Left lung (tissue), 10 donors: Measurements from ENCODE around the gene IL22RA2. TPM values are rescaled to one million over a fixed set of nuclear protein-coding genes. Genes with fewer than 3 reads are reported as not detected.

Source experiments
- ATAC-seq: fragments of 200-7000 bp; cut with Tn5 transposase; one replicate; pipeline ENCODE4 v1.9.1; 2020; ENCODE audit warnings: moderate library complexity
- DNase-seq, 4 donors: peaks; one replicate each; pipeline ENCODE4 v3.0.0-alpha.2; 2013 to 2020
- H3K27ac ChIP-seq, 2 donors: fragments of 200-600 bp; sonication (generic) in 1 of 2; one replicate each; pipeline versions ENCODE4 v1.5.0 to v1.8.0; 2020 to 2021
- H3K27me3 ChIP-seq, 2 donors: fragments of 200-600 bp; sonication (generic) in 1 of 2; one replicate each; pipeline versions ENCODE4 v1.5.0 to v1.8.0; 2020 to 2021
- H3K36me3 ChIP-seq, 2 donors: fragments of 200-600 bp; sonication (generic) in 1 of 2; one replicate each; pipeline versions ENCODE4 v1.5.0 to v1.8.0; 2020 to 2021
- H3K4me1 ChIP-seq, 2 donors: fragments of 200-600 bp; one replicate each; pipeline ENCODE4 v1.8.0; 2021
- H3K4me3 ChIP-seq, 2 donors: fragments of 200-600 bp; sonication (generic) in 1 of 2; one replicate each; pipeline versions ENCODE4 v1.5.0 to v1.8.0; 2020 to 2021; ENCODE audit warnings: mild to moderate bottlenecking in 1 of 2
- H3K9me3 ChIP-seq, 2 donors: fragments of 200-600 bp; sonication (generic) in 1 of 2; one replicate each; pipeline versions ENCODE4 v1.5.0 to v1.8.0; 2020 to 2021
- intact Hi-C, 2 donors: fragments of 100-400 bp; cut with DNase I; formaldehyde crosslinking; loops; one replicate each; pipeline versions ENCODE4 v1.11.2 to v1.14.2; 2022
- polyA plus RNA-seq, 6 donors: library from polyadenylated mRNA; unstranded; fragments of 120-200 nt; gene quantifications; one replicate each; pipeline ENCODE4 v1.2.1, GENCODE V29; 2013; ENCODE audit not compliant: insufficient read length in 6 of 6
- total RNA-seq, 2 donors: library from RNA; stranded (reverse); fragmentation: NEBNext Ultra II Directional; extraction: Animal tissue kit (Norgen Biotek cat#: 25700); gene quantifications; one replicate each; pipeline ENCODE4 v1.2.1, GENCODE V29; 2021
- TF ChIP-seq, protein P1 (sequence below), 2 donors: fragments of 200-600 bp; sonication (generic) in 1 of 2; IDR thresholded peaks; one replicate each; pipeline versions ENCODE4 v1.5.0 to v1.8.0; 2021; ENCODE audit warnings: antibody characterized with exemption in 2 of 2
- donor health status: DM: no; HTN: yes; CAD: no.
- donor health status: DM: no; HTN: no; CAD: no.

Gene IL22RA2
- total and polyA plus RNA-seq, 8 donors: not detected

DNA sequence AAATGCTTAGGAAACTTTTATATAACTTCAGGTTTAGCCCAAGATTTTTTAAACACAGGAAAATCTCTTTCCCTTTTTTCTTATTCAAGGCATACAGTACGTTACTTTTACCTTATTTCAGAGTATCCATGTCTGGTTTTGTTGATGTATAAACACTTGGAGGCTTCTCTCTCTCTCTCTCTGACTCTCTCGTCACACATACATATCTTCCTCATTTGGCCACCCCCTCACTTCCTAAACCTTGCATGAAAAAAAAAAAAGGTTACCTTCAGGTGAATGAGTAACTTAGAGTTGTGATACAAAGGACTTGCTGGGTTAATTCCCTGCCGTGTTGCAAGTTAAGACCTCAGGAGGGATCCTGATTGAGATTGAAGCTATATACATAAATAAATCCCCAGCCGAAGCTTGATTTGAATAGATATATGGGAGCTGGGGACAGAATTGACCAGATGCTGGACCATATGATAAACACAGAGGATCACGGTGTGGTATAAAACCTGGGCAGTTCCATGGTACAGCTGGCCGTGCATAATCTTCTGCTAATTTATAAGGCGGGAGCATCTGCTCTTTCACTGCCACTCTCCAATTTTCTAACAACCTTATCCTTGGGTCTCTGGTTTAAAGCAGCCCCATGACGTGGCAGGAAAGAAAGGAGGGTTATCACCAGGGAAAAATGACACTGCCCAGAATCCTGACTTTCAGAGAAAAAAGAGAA lies 73.6 kb downstream of the IL22RA2 start:
- TF ChIP-seq, protein P1, sequence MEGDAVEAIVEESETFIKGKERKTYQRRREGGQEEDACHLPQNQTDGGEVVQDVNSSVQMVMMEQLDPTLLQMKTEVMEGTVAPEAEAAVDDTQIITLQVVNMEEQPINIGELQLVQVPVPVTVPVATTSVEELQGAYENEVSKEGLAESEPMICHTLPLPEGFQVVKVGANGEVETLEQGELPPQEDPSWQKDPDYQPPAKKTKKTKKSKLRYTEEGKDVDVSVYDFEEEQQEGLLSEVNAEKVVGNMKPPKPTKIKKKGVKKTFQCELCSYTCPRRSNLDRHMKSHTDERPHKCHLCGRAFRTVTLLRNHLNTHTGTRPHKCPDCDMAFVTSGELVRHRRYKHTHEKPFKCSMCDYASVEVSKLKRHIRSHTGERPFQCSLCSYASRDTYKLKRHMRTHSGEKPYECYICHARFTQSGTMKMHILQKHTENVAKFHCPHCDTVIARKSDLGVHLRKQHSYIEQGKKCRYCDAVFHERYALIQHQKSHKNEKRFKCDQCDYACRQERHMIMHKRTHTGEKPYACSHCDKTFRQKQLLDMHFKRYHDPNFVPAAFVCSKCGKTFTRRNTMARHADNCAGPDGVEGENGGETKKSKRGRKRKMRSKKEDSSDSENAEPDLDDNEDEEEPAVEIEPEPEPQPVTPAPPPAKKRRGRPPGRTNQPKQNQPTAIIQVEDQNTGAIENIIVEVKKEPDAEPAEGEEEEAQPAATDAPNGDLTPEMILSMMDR (IDR thresholded peaks at IDR 0.05): no peak
- H3K27me3 ChIP-seq: no peaks in the 10 kb centered on the region
- DNase-seq: no peak
- no peak overlapping the region for H3K4me3 ChIP-seq
- H3K36me3 ChIP-seq: no peaks in the 10 kb centered on the region
- H3K4me1 ChIP-seq: peaks cover 0 to 10% of the 10 kb centered on the region in 2 donors
- intact Hi-C loops: loop anchor here in 1 of 2 donors (10.0 kb wide), 2 partner anchors 215 to 545 kb away; no protein-coding TSS in a partner anchor
- no peak overlapping the region for H3K27ac ChIP-seq
- H3K9me3 ChIP-seq: no peaks in the 10 kb centered on the region
- ATAC-seq: no peak

DNA sequence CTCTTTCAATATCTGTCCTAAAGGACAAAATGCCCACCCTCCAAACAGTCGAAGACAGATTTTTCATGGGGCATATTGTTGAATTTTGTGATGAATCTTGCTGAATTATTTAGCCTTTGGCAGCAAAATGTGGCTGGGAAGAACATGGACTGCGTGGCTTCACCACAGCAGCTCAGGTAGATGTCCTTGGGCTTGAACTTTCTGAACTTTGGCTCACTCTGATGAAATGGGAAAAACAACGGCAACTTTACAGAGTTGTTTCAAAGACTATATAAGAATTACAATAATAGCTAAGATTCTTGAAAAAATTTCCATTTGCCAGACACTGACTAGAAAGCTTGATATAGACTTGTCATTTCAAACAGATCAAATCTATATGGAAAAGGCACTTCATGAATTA lies 75.9 kb downstream of the IL22RA2 start:
- Histone ChIP-seq H3K27me3 (no peaks in the 10 kb centered on the region), H3K9me3 (no peaks in the 10 kb centered on the region), H3K4me1 (peaks cover 0 to 11% of the 10 kb centered on the region in 2 donors), H3K4me3 (no peak overlapping the region), H3K36me3 (no peaks in the 10 kb centered on the region), H3K27ac (no peak overlapping the region)
- intact Hi-C loops: loop anchor here in 1 of 2 donors (10.0 kb wide), 2 partner anchors 217 to 547 kb away; no protein-coding TSS in a partner anchor
- ATAC-seq (no peak), DNase-seq (no peak)
- TF ChIP-seq, protein P1 (IDR thresholded peaks at IDR 0.05): no peak

DNA sequence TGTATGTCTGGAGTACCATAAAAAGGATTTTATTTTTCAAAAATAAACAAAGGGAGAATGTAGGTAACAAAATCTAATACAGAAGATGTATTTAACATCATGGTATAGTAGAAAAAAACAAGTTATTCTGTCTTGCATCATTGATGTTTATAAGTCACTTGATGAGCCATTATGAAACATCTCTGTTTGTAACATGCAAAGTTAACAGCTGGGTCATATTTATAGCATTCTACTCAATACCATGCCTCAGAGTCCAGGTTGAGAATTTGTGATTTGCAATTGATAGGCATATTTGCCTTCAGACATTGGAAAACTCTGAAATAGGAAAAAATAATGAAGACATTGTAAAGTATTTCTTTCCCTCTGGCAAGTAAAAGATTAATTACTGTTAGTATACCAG lies 76.4 kb downstream of the IL22RA2 start:
- no peak for ATAC-seq
- Histone ChIP-seq H3K36me3 (no peaks in the 10 kb centered on the region), H3K27ac (no peak overlapping the region), H3K27me3 (no peaks in the 10 kb centered on the region), H3K4me1 (peaks cover 0 to 11% of the 10 kb centered on the region in 2 donors), H3K9me3 (no peaks in the 10 kb centered on the region), H3K4me3 (no peak overlapping the region)
- TF ChIP-seq, protein P1 (IDR thresholded peaks at IDR 0.05): no peak
- DNase-seq: no peak
- intact Hi-C loops: loop anchor here in 1 of 2 donors (10.0 kb wide), 2 partner anchors 218 to 548 kb away; no protein-coding TSS in a partner anchor

DNA sequence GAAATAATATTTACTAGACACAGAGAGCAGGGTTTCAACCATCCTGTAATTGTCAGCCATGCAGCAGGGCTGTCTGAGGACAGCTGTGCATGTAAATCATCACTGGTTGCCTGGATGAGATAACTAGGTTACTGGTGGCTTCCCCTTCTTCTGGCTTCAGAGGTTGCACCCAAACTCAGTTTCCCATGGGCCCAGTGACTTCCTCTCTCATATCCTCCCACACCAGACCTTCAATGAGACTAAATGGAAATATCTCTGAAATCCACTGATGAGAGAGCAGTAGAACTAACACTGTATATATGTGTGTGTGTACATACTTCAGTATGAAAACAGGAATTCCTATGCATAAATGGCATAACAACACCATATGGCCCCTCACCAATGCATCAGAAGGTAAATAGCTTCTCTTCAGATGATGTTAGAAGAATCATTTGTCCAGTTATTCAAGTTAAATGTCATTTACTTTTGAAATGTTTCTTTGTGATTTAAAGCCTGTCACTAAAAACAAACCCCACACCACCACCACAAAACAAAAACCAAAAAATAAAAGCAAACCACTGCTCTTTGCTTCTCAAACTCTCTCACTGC lies 77.7 kb downstream of the IL22RA2 start:
- no peak overlapping the region for H3K4me3 ChIP-seq
- ATAC-seq (peak; percentile 48), DNase-seq (no peak)
- H3K36me3 ChIP-seq: no peaks in the 10 kb centered on the region
- peaks cover 0 to 11% of the 10 kb centered on the region in 2 donors for H3K4me1 ChIP-seq
- TF ChIP-seq, protein P1 (IDR thresholded peaks at IDR 0.05): no peak
- H3K9me3 ChIP-seq: no peaks in the 10 kb centered on the region
- intact Hi-C loops: loop anchor here in 1 of 2 donors (10.0 kb wide), 2 partner anchors 219 to 549 kb away; no protein-coding TSS in a partner anchor
- H3K27me3 ChIP-seq: no peaks in the 10 kb centered on the region
- no peak overlapping the region for H3K27ac ChIP-seq

DNA sequence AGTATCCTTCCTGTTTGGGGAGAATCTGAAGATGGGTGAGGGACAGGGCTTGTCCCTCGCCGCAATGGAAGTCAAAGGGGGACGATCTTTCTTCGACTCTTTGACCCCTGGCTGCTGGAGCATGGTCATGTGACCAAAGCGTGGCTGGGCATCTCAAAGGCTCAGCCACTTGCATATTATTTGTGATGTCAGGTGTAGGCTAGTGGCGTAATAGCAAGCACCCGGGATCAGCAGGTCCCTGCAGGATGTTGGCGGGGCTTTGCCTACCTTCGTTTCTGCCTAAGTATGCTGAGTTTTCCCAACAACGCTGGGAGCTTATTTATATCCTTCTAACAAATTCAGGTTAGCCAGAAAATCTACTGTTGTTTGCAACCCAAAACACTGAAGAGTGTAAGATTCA lies 78.4 kb downstream of the IL22RA2 start:
- intact Hi-C loops: loop anchor here in 1 of 2 donors (10.0 kb wide), 2 partner anchors 220 to 550 kb away; no protein-coding TSS in a partner anchor
- Histone ChIP-seq H3K36me3 (no peaks in the 10 kb centered on the region), H3K27me3 (no peaks in the 10 kb centered on the region), H3K9me3 (no peaks in the 10 kb centered on the region), H3K4me1 (peaks cover 0 to 11% of the 10 kb centered on the region in 2 donors), H3K27ac (no peak overlapping the region), H3K4me3 (no peak overlapping the region)
- DNase-seq (no peak), ATAC-seq (no peak)
- TF ChIP-seq, protein P1 (IDR thresholded peaks at IDR 0.05): no peak
